ENCODE results near the gene KRIT1.

GRCh38 chr7:92205987-92206386, 39.7 kb downstream of the KRIT1 start:
- TF ChIP-seq, protein P1, sequence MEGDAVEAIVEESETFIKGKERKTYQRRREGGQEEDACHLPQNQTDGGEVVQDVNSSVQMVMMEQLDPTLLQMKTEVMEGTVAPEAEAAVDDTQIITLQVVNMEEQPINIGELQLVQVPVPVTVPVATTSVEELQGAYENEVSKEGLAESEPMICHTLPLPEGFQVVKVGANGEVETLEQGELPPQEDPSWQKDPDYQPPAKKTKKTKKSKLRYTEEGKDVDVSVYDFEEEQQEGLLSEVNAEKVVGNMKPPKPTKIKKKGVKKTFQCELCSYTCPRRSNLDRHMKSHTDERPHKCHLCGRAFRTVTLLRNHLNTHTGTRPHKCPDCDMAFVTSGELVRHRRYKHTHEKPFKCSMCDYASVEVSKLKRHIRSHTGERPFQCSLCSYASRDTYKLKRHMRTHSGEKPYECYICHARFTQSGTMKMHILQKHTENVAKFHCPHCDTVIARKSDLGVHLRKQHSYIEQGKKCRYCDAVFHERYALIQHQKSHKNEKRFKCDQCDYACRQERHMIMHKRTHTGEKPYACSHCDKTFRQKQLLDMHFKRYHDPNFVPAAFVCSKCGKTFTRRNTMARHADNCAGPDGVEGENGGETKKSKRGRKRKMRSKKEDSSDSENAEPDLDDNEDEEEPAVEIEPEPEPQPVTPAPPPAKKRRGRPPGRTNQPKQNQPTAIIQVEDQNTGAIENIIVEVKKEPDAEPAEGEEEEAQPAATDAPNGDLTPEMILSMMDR (conservative IDR thresholded peaks at IDR 0.05): no peak
- no peak for TF ChIP-seq ZFX (IDR thresholded peaks at IDR 0.05)
